HS-5 (cell line): ENCODE results near the gene RASA3.

ENCODE experiments used
- DNase-seq: peaks from one replicate; pipeline ENCODE4 v3.0.0-alpha.2; 2012; ENCODE audit warnings: low read depth

The RASA3 gene

GRCh38 chr13:113951246-113951999, 181.0 kb downstream of the RASA3 start:
- DNase-seq: no peak

- DNase-seq: no peak
Measured at GRCh38 chr13:113950451-113951245, 181.8 kb downstream of the RASA3 start.

GRCh38 chr13:113949546-113949945, 182.9 kb downstream of the RASA3 start:
- no peak for DNase-seq

- no peak for DNase-seq
Measured at GRCh38 chr13:113948034-113948742, 184.2 kb downstream of the RASA3 start.

- no peak for DNase-seq
Measured at GRCh38 chr13:113947311-113948033, 185.0 kb downstream of the RASA3 start.

- no peak for DNase-seq
Measured at GRCh38 chr13:113946409-113947181, 185.8 kb downstream of the RASA3 start.

- no peak for DNase-seq
Measured at GRCh38 chr13:113945857-113946408, 186.5 kb downstream of the RASA3 start.

GRCh38 chr13:113943821-113944565, 188.4 kb downstream of the RASA3 start:
- DNase-seq: no peak

- DNase-seq: no peak
Measured at GRCh38 chr13:113942591-113943103, 189.8 kb downstream of the RASA3 start.

GRCh38 chr13:113941571-113942191, 190.7 kb downstream of the RASA3 start:
- no peak for DNase-seq

GRCh38 chr13:113939944-113940297, 192.5 kb downstream of the RASA3 start:
- no peak for DNase-seq

GRCh38 chr13:113939129-113939943, 193.1 kb downstream of the RASA3 start:
- DNase-seq: no peak

GRCh38 chr13:113938716-113939115, 193.7 kb downstream of the RASA3 start:
- DNase-seq: no peak

GRCh38 chr13:113938246-113938645, 194.2 kb downstream of the RASA3 start:
- DNase-seq: no peak

- no peak for DNase-seq
Measured at GRCh38 chr13:113937527-113938180, 194.8 kb downstream of the RASA3 start.

- DNase-seq: no peak
Measured at GRCh38 chr13:113937073-113937472, 195.3 kb downstream of the RASA3 start.

- no peak for DNase-seq
Measured at GRCh38 chr13:113936166-113936965, 196.1 kb downstream of the RASA3 start.
